Endothelial cell of umbilical vein (primary cell): ENCODE data around the gene BIRC6. TPM values are rescaled to one million over a fixed set of nuclear protein-coding genes. Genes with fewer than 3 reads are reported as not detected.

Source experiments
- BruUV-seq: library from RNA; stranded (reverse); fragments of 400-500 nt; replicated peaks from 2 replicates; lab custom pipeline; 2021; lab: Mats Ljungman, UMichigan
- CTCF ChIA-PET: fragments of 300-600, 350-600 bp; sonication (Branson Sonifier 250); formaldehyde crosslinking; loops from one replicate; lab custom pipeline; 2021; ENCODE audit warnings: antibody characterized with exemption, inconsistent platforms; lab: Charles Lee
- POLR2A ChIA-PET: fragments of 300-600, 350-600 bp; sonication (Branson Sonifier 250); formaldehyde crosslinking; loops from one replicate; lab custom pipeline; 2021; ENCODE audit warnings: antibody characterized with exemption, inconsistent platforms; lab: Charles Lee
- DNase-seq: peaks from one replicate; pipeline ENCODE4 v3.0.0-alpha.2; 2011; ENCODE audit warnings: low read depth, low spot score
- FAIRE-seq: peaks from 2 replicates; lab custom pipeline; 2011; peaks lifted over from hg19 to GRCh38; lab: Jason Lieb, UNC
- H2AFZ ChIP-seq: 2 replicates; pipeline ENCODE4 v1.6.0; 2012; ENCODE audit warnings: low read depth, low read length, control low read depth, inconsistent platforms
- H3K27ac ChIP-seq: 2 replicates; pipeline ENCODE4 v1.5.1; 2011; ENCODE audit warnings: low read depth, mild to moderate bottlenecking, control low read depth, low read length, moderate library complexity; ENCODE audit not compliant: insufficient read depth
- H3K27me3 ChIP-seq, 2 experiments: 2 replicates each; pipeline versions ENCODE4 v1.6.0 to v1.6.1; 2011; ENCODE audit warnings: low read length in 2 of 2, mixed read lengths in 1 of 2; ENCODE audit not compliant: control insufficient read depth in 2 of 2, insufficient read depth in 2 of 2
- H3K36me3 ChIP-seq, 2 experiments: 2 replicates in 1 of 2; 3 replicates in 1 of 2; pipeline ENCODE4 v1.5.1; 2011; ENCODE audit warnings: low read length in 2 of 2, mild to moderate bottlenecking in 1 of 2, moderate library complexity in 1 of 2; ENCODE audit not compliant: control insufficient read depth in 2 of 2, insufficient read depth in 2 of 2; ENCODE audit errors: extremely low read depth in 1 of 2
- H3K4me1 ChIP-seq: 3 replicates; pipeline ENCODE4 v1.5.1; 2011; ENCODE audit warnings: mild to moderate bottlenecking, low read length; ENCODE audit not compliant: control insufficient read depth, insufficient read depth; ENCODE audit errors: extremely low read depth
- H3K4me2 ChIP-seq: 2 replicates; pipeline ENCODE4 v1.6.1; 2011; ENCODE audit warnings: low read length, control low read depth, mixed read lengths; ENCODE audit not compliant: insufficient read depth
- H3K4me3 ChIP-seq, 3 experiments: fragments of 200-600 bp in 1 of 3; sonication (generic), shearing (Covaris generic) in 1 of 3; replicated peaks in 1 of 3; 2 replicates each; pipeline ENCODE4 v1.5.1; 2011 to 2016; ENCODE audit warnings: control low read depth in 3 of 3, low read length in 3 of 3, mild to moderate bottlenecking in 2 of 3, inconsistent platforms in 1 of 3, low read depth in 1 of 3, moderate library complexity in 1 of 3; ENCODE audit not compliant: insufficient read depth in 1 of 3
- H3K79me2 ChIP-seq: 2 replicates; pipeline ENCODE4 v1.6.0; 2012; ENCODE audit warnings: low read length, inconsistent platforms; ENCODE audit not compliant: control insufficient read depth, insufficient read depth
- H3K9ac ChIP-seq: replicated peaks from 2 replicates; pipeline ENCODE3; 2011; ENCODE audit warnings: low read length, control low read depth; ENCODE audit not compliant: insufficient read depth; ENCODE audit errors: extremely low read depth
- H3K9me1 ChIP-seq: replicated peaks from 3 replicates; pipeline ENCODE4 v1.6.0; 2011; ENCODE audit warnings: mild to moderate bottlenecking, low read length; ENCODE audit not compliant: control insufficient read depth, insufficient read depth; ENCODE audit errors: extremely low read depth
- H3K9me3 ChIP-seq: replicated peaks from 2 replicates; pipeline ENCODE4 v1.5.1; 2012; ENCODE audit warnings: low read length, inconsistent platforms; ENCODE audit not compliant: control insufficient read depth, insufficient read depth
- H4K20me1 ChIP-seq: replicated peaks from 2 replicates; pipeline ENCODE3; 2011; ENCODE audit warnings: mild to moderate bottlenecking, low read length; ENCODE audit not compliant: control insufficient read depth, insufficient read depth; ENCODE audit errors: extremely low read depth
- EZH2 ChIP-seq: IDR thresholded peaks from 2 replicates; pipeline ENCODE4 v1.6.1; 2012; ENCODE audit warnings: borderline replicate concordance, low read depth, mild to moderate bottlenecking, moderate library complexity, low read length, inconsistent platforms; ENCODE audit not compliant: severe bottlenecking
- FOS ChIP-seq: IDR thresholded peaks from 2 replicates; pipeline ENCODE4 v1.6.1; 2011; ENCODE audit warnings: mild to moderate bottlenecking, low read length, moderate library complexity, borderline replicate concordance; ENCODE audit not compliant: insufficient read depth
- GATA2 ChIP-seq: IDR thresholded peaks from 2 replicates; pipeline ENCODE4 v1.7.0; 2011; ENCODE audit warnings: low read depth, mild to moderate bottlenecking, moderate library complexity, mixed read lengths, low read length; ENCODE audit not compliant: insufficient read length, insufficient read depth
- MAX ChIP-seq: IDR thresholded peaks from 2 replicates; pipeline ENCODE4 v1.6.1; 2011; ENCODE audit not compliant: insufficient read depth, insufficient read length
- POLR2A ChIP-seq: IDR thresholded peaks from 2 replicates; pipeline ENCODE4 v1.6.1; 2012; ENCODE audit warnings: low read depth, mild to moderate bottlenecking, control low read depth, low read length
- POLR2AphosphoS5 ChIP-seq: IDR thresholded peaks from 2 replicates; pipeline ENCODE4 v1.6.1; 2012; ENCODE audit warnings: low read depth, mild to moderate bottlenecking, control low read depth, low read length, moderate library complexity; ENCODE audit not compliant: insufficient read depth
- dilution Hi-C: fragments of 300-500 bp; cut with MboI; formaldehyde crosslinking; loops from one replicate; pipeline ENCODE4 v1.15.0; 2019; ENCODE audit warnings: low sequenced_read_pairs; ENCODE audit not compliant: extremely low pct_ligation_motif_present
- intact Hi-C: fragments of 100-400 bp; cut with micrococcal nuclease; formaldehyde crosslinking; loops from one replicate; pipeline ENCODE4 v1.10.0; 2022
- polyA plus RNA-seq, 4 experiments: library from polyadenylated mRNA; depleted of rRNA in 3 of 4; stranded (reverse) in 3 of 4; unstranded in 1 of 4; fragments of >200 nt; gene quantifications; 2 replicates each; pipeline versions ENCODE4 v1.2.1 to v1.2.3, GENCODE V29; 2011 to 2012; ENCODE audit warnings: missing spikeins in 1 of 4
- total RNA-seq: library from RNA; stranded (reverse); gene quantifications from 2 replicates; pipeline ENCODE4 v1.2.3, GENCODE V29; 2021
- TF ChIP-seq, protein P1 (sequence below), 2 donors: IDR thresholded peaks; 1 replicate in 1 of 2; 2 replicates in 1 of 2; pipeline ENCODE4 v1.5.1; 2011; ENCODE audit warnings: low read length in 2 of 2, mild to moderate bottlenecking in 2 of 2, moderate library complexity in 2 of 2, control low read depth in 1 of 2, inconsistent platforms in 1 of 2, low read depth in 1 of 2; ENCODE audit not compliant: insufficient read depth in 1 of 2; ENCODE audit errors: extremely low read depth in 1 of 2

Gene BIRC6
- total and polyA plus RNA-seq, 2 donors (not counting 3 experiments of a cell fraction or from before 2014, with no cell fraction given) = 34.2 to 83.1 TPM

GRCh38 chr2:32453242-32454062 is 96.6 kb downstream of the BIRC6 start:
- peaks cover 7% of the 10 kb centered on the region for H3K79me2 ChIP-seq
- POLR2A ChIA-PET = interaction anchor here (0.6 kb wide), 1 partner anchor 47 kb away, joined by 4 read pairs; no protein-coding TSS in a partner anchor

More at GRCh38 chr2:32453242-32454062, 96.6 kb downstream of the BIRC6 start:
- Histone ChIP-seq H3K27ac (no peak overlapping the region), H2AFZ (no peak overlapping the region), H3K4me3 (no peak overlapping the region), H3K9me3 (no peaks in the 10 kb centered on the region), H3K27me3 (no peaks in the 10 kb centered on the region), H3K9me1 (no peaks in the 10 kb centered on the region), H3K36me3 (no peaks in the 10 kb centered on the region), H3K9ac (no peak overlapping the region), H4K20me1 (no peaks in the 10 kb centered on the region), H3K4me2 (no peak overlapping the region), H3K4me1 (peaks cover 6% of the 10 kb centered on the region)
- intact Hi-C loops = no loop called here
- TF ChIP-seq FOS = no peak
- TF ChIP-seq POLR2AphosphoS5 = no peak
- no peak for TF ChIP-seq MAX
- TF ChIP-seq POLR2A = no peak
- no peak for TF ChIP-seq GATA2
- no peak for TF ChIP-seq EZH2
- TF ChIP-seq, protein P1, sequence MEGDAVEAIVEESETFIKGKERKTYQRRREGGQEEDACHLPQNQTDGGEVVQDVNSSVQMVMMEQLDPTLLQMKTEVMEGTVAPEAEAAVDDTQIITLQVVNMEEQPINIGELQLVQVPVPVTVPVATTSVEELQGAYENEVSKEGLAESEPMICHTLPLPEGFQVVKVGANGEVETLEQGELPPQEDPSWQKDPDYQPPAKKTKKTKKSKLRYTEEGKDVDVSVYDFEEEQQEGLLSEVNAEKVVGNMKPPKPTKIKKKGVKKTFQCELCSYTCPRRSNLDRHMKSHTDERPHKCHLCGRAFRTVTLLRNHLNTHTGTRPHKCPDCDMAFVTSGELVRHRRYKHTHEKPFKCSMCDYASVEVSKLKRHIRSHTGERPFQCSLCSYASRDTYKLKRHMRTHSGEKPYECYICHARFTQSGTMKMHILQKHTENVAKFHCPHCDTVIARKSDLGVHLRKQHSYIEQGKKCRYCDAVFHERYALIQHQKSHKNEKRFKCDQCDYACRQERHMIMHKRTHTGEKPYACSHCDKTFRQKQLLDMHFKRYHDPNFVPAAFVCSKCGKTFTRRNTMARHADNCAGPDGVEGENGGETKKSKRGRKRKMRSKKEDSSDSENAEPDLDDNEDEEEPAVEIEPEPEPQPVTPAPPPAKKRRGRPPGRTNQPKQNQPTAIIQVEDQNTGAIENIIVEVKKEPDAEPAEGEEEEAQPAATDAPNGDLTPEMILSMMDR (IDR thresholded peaks at IDR 0.05; ENCODE audit: extremely low read depth in 1 of 2, insufficient read depth in 1 of 2, low read depth in 1 of 2, low read length in 2 of 2) = no peak
- peak; percentile 59 for DNase-seq
- FAIRE-seq = no peak
- CTCF ChIA-PET = interaction anchor here (0.7 to 1.9 kb wide), 4 partner anchors 8 to 22 kb away, joined by 3 to 12 read pairs (median 6); no protein-coding TSS in a partner anchor
- dilution Hi-C loops = no loop called here
- no TSS peak for BruUV-seq
